Measurements from ENCODE around the gene ENHO. TPM values are rescaled to one million over a fixed set of nuclear protein-coding genes. Genes with fewer than 3 reads are reported as not detected.
"Not testable (repeated sequence)": the region's sequence is repeated elsewhere in the genome, so short reads cannot be mapped to it uniquely, and the experiment has no call there.

The ENHO gene
- total and polyA plus RNA-seq, 2 experiments from 2014 or later, result 13.8 to 19.7 TPM

GRCh38 chr9:34482746-34483145, 40.0 kb downstream of the ENHO start:
- not testable (repeated sequence) for H3K4me3 Mint-ChIP-seq; ATAC-seq; H4K20me1 ChIP-seq (replicated peaks; ENCODE audit: insufficient read depth); H2AFZ ChIP-seq; H3F3A ChIP-seq (replicated peaks; ENCODE audit: low read depth); H3K27me3 Mint-ChIP-seq (ENCODE audit: insufficient read depth, low read depth, poor library complexity); H3K9me3 Mint-ChIP-seq; H3K4me2 ChIP-seq; H3K36me3 ChIP-seq (ENCODE audit: insufficient read depth); H3K79me2 ChIP-seq (replicated peaks; ENCODE audit: insufficient read depth); H3K4me3 ChIP-seq; H3K27ac Mint-ChIP-seq; H3K27me3 ChIP-seq (ENCODE audit: insufficient read depth); H3K27ac ChIP-seq (ENCODE audit: low read depth); DNase-seq (ENCODE audit: low spot score); H3K9me2 ChIP-seq (ENCODE audit: insufficient read depth); H3K36me3 Mint-ChIP-seq (ENCODE audit: low read depth); H3K4me1 ChIP-seq (ENCODE audit: insufficient read depth); H3K4me1 Mint-ChIP-seq

- H3K79me2 ChIP-seq (replicated peaks; ENCODE audit: insufficient read depth); H3K4me3 ChIP-seq; H4K20me1 ChIP-seq (replicated peaks; ENCODE audit: insufficient read depth); H3K27me3 Mint-ChIP-seq (ENCODE audit: insufficient read depth, low read depth, poor library complexity); H3K9me3 Mint-ChIP-seq; H3K4me2 ChIP-seq; H3K27ac ChIP-seq (ENCODE audit: low read depth); DNase-seq (ENCODE audit: low spot score); H3K4me1 Mint-ChIP-seq; H3F3A ChIP-seq (replicated peaks; ENCODE audit: low read depth); H3K4me1 ChIP-seq (ENCODE audit: insufficient read depth); H3K36me3 ChIP-seq (ENCODE audit: insufficient read depth); H3K27me3 ChIP-seq (ENCODE audit: insufficient read depth); ATAC-seq; H3K9me2 ChIP-seq (ENCODE audit: insufficient read depth); H3K27ac Mint-ChIP-seq; H3K4me3 Mint-ChIP-seq; H2AFZ ChIP-seq; H3K36me3 Mint-ChIP-seq (ENCODE audit: low read depth): not testable (repeated sequence)
Measured at GRCh38 chr9:34481620-34482019, 41.2 kb downstream of the ENHO start.

GRCh38 chr9:34479431-34479866, 43.3 kb downstream of the ENHO start:
- Histone ChIP-seq H3K79me2 (replicated peaks; ENCODE audit: insufficient read depth) (no peaks in the 10 kb centered on the region), H3K4me2 (no peak overlapping the region), H3K27me3 (ENCODE audit: insufficient read depth) (no peaks in the 10 kb centered on the region), H3K4me3 (no peak overlapping the region), H3F3A (replicated peaks; ENCODE audit: low read depth) (no peaks in the 10 kb centered on the region), H3K27ac (ENCODE audit: low read depth) (no peak overlapping the region), H3K36me3 (ENCODE audit: insufficient read depth) (no peaks in the 10 kb centered on the region), H4K20me1 (replicated peaks; ENCODE audit: insufficient read depth) (no peaks in the 10 kb centered on the region), H3K9me2 (ENCODE audit: insufficient read depth) (no peaks in the 10 kb centered on the region), H2AFZ (no peak overlapping the region), H3K4me1 (ENCODE audit: insufficient read depth) (no peaks in the 10 kb centered on the region)
- Mint-ChIP-seq H3K27ac (no peak overlapping the region), H3K9me3 (no peaks in the 10 kb centered on the region), H3K4me1 (no peaks in the 10 kb centered on the region), H3K4me3 (no peak overlapping the region), H3K27me3 (ENCODE audit: insufficient read depth, low read depth, poor library complexity) (peaks cover 5% of the 10 kb centered on the region), H3K36me3 (ENCODE audit: low read depth) (no peaks in the 10 kb centered on the region)
- DNase-seq (ENCODE audit: low spot score), result no peak
- TF ChIP-seq ZNF114 (CRISPR knock-in tag; IDR thresholded peaks at IDR 0.05), result no peak
- TF ChIP-seq ZNF331 (CRISPR knock-in tag; IDR thresholded peaks at IDR 0.05; ENCODE audit: low read depth), result no peak
- no peak for TF ChIP-seq ZNF462 (CRISPR knock-in tag; IDR thresholded peaks at IDR 0.05)
- TF ChIP-seq NANOG (IDR thresholded peaks at IDR 0.05; ENCODE audit: borderline replicate concordance), result no peak
- TF ChIP-seq CTCF (conservative IDR thresholded peaks at IDR 0.05; ENCODE audit: low read depth in 2 of 2), result no peak
- no peak for TF ChIP-seq STAT1 (IDR thresholded peaks at IDR 0.05; ENCODE audit: unreplicated experiment)
- no peak for ATAC-seq

Data from GM23338 (cell line).